ENCODE measurements around the gene MDM2.

DNA sequence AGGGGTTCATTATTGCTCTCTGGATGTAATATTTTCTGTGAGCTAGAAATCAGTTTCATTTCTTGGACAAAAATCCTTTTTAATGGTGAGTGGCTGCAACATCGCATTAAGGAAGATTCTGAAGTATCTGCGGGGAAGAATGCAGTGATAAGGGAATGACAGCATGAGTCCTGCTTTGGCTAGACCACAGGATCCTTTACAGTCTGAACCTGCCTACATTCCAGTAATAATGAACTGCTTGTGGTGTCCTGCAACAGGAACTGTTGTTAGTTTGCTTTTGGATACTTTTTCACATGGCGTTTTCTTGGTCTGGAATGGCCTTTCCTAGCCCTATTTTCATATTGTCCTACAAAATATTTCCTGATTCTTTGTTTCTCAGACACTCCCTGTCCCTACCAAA is 15.7 kb downstream of the MDM2 start:
- TF ChIP-seq, protein P1, sequence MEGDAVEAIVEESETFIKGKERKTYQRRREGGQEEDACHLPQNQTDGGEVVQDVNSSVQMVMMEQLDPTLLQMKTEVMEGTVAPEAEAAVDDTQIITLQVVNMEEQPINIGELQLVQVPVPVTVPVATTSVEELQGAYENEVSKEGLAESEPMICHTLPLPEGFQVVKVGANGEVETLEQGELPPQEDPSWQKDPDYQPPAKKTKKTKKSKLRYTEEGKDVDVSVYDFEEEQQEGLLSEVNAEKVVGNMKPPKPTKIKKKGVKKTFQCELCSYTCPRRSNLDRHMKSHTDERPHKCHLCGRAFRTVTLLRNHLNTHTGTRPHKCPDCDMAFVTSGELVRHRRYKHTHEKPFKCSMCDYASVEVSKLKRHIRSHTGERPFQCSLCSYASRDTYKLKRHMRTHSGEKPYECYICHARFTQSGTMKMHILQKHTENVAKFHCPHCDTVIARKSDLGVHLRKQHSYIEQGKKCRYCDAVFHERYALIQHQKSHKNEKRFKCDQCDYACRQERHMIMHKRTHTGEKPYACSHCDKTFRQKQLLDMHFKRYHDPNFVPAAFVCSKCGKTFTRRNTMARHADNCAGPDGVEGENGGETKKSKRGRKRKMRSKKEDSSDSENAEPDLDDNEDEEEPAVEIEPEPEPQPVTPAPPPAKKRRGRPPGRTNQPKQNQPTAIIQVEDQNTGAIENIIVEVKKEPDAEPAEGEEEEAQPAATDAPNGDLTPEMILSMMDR (IDR thresholded peaks at IDR 0.05), result no peak
- no peak for TF ChIP-seq POLR2AphosphoS5 (IDR thresholded peaks at IDR 0.05)

Data from gastroesophageal sphincter (tissue), 3 donors.